Ascending aorta (tissue), 2 donors: ENCODE results near the gene HINT1. TPM values are rescaled to one million over a fixed set of nuclear protein-coding genes. Genes with fewer than 3 reads are reported as not detected.

Source experiments
- DNase-seq, 2 donors: peaks; one replicate each; pipeline ENCODE4 v3.0.0-alpha.2; 2019; ENCODE audit warnings: low spot score in 2 of 2
- H3K27ac ChIP-seq, 2 donors: fragments of 200-600 bp; sonication (generic); one replicate each; pipeline ENCODE4 v1.5.1; 2016 to 2017; ENCODE audit warnings: mild to moderate bottlenecking in 1 of 2
- H3K27me3 ChIP-seq: fragments of 200-600 bp; sonication (generic); one replicate; pipeline ENCODE4 v1.5.1; 2017
- H3K36me3 ChIP-seq, 2 donors: fragments of 200-600 bp; sonication (generic); one replicate each; pipeline ENCODE4 v1.5.1; 2016
- H3K4me1 ChIP-seq, 2 donors: fragments of 200-600 bp; sonication (generic); one replicate each; pipeline ENCODE4 v1.5.1; 2016 to 2017; ENCODE audit warnings: mild to moderate bottlenecking in 1 of 2
- H3K4me3 ChIP-seq, 2 donors: fragments of 200-600 bp; sonication (generic); one replicate each; pipeline ENCODE4 v1.5.1; 2016 to 2017; ENCODE audit warnings: mild to moderate bottlenecking in 1 of 2
- H3K9me3 ChIP-seq, 2 donors: fragments of 200-600 bp; sonication (generic); one replicate each; pipeline ENCODE4 v1.5.1; 2016
- CTCF ChIP-seq, 3 experiments: fragments of 200-600 bp in 2 of 3; fragments of 450-650 bp in 1 of 3; sonication (generic) in 2 of 3; IDR thresholded peaks; one replicate each; pipeline ENCODE4 v1.5.1; 2016 to 2019; ENCODE audit warnings: antibody characterized with exemption in 3 of 3, mild to moderate bottlenecking in 1 of 3, moderate library complexity in 1 of 3
- intact Hi-C: fragments of 100-400 bp; cut with DNase I; formaldehyde crosslinking; loops from one replicate; pipeline ENCODE4 v1.15.1; 2023
- total RNA-seq: library from RNA; depleted of rRNA; stranded (reverse); fragments of >200 nt; gene quantifications from one replicate; pipeline ENCODE4 v1.1.0, GENCODE V29; 2016

The HINT1 gene
- 78.9 TPM for total RNA-seq

DNA sequence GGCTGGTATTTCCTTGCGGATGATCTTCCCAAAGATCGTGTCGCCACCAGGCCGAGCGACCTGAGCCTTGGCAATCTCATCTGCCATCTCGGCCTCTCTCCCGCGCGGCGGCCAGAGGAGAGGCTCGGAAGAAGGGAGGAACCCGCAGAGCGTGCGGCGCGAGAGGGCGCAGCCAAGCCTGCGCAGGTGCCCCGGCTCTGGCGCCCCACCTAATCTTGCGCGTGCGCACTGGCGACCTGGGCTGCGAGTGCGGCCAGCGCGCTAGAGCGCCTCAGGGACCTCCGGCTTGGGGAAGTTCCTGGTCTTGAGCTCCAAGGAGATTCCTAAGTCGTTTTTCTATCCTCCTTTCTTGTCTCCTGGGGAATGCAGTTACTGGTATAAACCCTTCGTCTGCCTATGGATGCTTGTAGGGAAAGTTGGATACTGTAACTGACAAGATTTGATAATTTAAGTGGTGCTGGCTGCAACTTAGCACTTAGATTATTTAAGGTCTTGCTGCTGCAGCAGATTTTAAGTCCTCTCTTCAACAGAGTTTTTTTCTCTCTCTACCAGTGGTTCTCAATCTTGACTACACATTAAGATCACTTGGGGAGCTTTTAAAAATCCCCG, at the start of gene HINT1:
TSS of gene HINT1 (minus strand) at position 138 of the 609 bp plus-strand sequence. CDS start at position 87, 51 bp downstream.
- no peak for TF ChIP-seq CTCF (IDR thresholded peaks at IDR 0.05)
- H3K4me1 ChIP-seq: peaks cover 3 to 13% of the 10 kb centered on the region in 2 donors
- intact Hi-C loops: loop anchor here (1.0 to 10.0 kb wide), 4 partner anchors 98 to 1262 kb away; partner anchors contain the start of gene RAPGEF6
- H3K4me3 ChIP-seq: peak within 1 kb of the TSS; percentile 82 to 83
- DNase-seq: peak; percentile 53 to 94
- no peaks in the 10 kb centered on the region for H3K27me3 ChIP-seq
- H3K9me3 ChIP-seq: no peaks in the 10 kb centered on the region
- peak within 1 kb of the TSS; percentile 92 to 94 for H3K27ac ChIP-seq
- peaks cover 19 to 24% of the 10 kb centered on the region in 2 donors for H3K36me3 ChIP-seq

GRCh38 chr5:131214609-131215227, 49.7 kb upstream of the HINT1 start:
- no peak for TF ChIP-seq CTCF (IDR thresholded peaks at IDR 0.05)
- H3K9me3 ChIP-seq: no peaks in the 10 kb centered on the region
- no peaks in the 10 kb centered on the region for H3K4me1 ChIP-seq
- no peak overlapping the region for H3K27ac ChIP-seq
- intact Hi-C loops: no loop called here
- H3K4me3 ChIP-seq: no peak overlapping the region
- DNase-seq: no peak
- no peaks in the 10 kb centered on the region for H3K27me3 ChIP-seq
- H3K36me3 ChIP-seq: no peaks in the 10 kb centered on the region

DNA sequence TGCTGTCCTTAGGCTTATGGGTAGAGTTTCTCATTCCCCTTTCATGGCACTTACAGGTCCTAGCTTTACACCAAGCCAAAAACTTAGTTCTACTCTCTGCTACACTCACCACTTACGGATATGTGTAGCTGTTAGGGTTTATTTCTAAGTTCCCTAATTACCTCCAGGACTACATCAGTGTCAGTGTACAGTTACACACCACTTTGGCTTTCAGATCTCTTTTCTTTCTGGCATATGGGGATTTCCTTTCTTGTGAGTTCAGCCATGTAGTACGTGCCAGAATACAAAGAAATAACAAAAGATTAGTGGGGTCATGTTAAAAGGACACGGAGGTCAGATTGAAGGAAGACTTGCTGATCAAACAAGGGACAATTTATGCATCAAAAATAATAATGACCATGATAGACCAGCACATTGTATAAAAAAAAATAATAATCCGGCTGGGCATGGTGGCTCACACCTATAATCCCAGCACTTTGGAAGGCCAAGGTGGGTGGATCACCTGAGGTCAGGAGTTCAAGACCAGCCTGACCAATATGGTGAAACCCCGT, 47.5 kb upstream of the HINT1 start:
- Histone ChIP-seq H3K36me3 (no peaks in the 10 kb centered on the region), H3K4me3 (no peak overlapping the region), H3K27me3 (no peaks in the 10 kb centered on the region), H3K4me1 (no peaks in the 10 kb centered on the region), H3K9me3 (no peaks in the 10 kb centered on the region), H3K27ac (no peak overlapping the region)
- intact Hi-C loops: no loop called here
- no peak for TF ChIP-seq CTCF (IDR thresholded peaks at IDR 0.05)
- DNase-seq: no peak

DNA sequence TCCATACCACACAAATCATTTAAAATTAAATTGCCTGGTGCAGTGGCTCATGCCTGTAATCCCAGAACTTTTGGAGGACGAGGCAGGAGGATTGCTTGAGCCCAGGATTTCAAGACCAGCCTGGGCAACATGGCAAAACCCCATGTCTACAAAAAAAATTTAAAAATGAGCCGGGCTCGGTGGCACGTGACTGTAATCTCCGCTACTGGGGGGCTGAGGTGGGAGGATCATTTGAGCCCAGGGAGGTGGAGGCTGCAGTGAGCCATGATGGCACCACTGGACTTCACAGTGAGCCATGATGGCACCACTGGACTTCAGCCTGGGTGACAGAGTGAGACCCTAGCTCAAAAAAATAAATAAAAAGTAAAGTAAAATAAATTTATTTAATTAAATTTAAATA, 46.6 kb upstream of the HINT1 start:
- no peaks in the 10 kb centered on the region for H3K27me3 ChIP-seq
- intact Hi-C loops: no loop called here
- no peak overlapping the region for H3K4me3 ChIP-seq
- TF ChIP-seq CTCF (IDR thresholded peaks at IDR 0.05): no peak
- no peaks in the 10 kb centered on the region for H3K36me3 ChIP-seq
- H3K4me1 ChIP-seq: no peaks in the 10 kb centered on the region
- H3K27ac ChIP-seq: no peak overlapping the region
- H3K9me3 ChIP-seq: no peaks in the 10 kb centered on the region
- no peak for DNase-seq

GRCh38 chr5:131210151-131210510, 45.1 kb upstream of the HINT1 start:
- Histone ChIP-seq H3K4me3 (no peak overlapping the region), H3K36me3 (no peaks in the 10 kb centered on the region), H3K27ac (no peak overlapping the region), H3K4me1 (no peaks in the 10 kb centered on the region), H3K27me3 (no peaks in the 10 kb centered on the region), H3K9me3 (no peaks in the 10 kb centered on the region)
- intact Hi-C loops: no loop called here
- no peak for TF ChIP-seq CTCF (IDR thresholded peaks at IDR 0.05)
- no peak for DNase-seq
